Activated effector memory CD4-positive, alpha-beta T cell treated with Interleukin-2 at 50 U/mL for 16 hours (primary cell): ENCODE results near the gene ANKRD28.
"Not testable (repeated sequence)": the region's sequence is repeated elsewhere in the genome, so short reads cannot be mapped to it uniquely, and the experiment has no call there.

Source experiments
- DNase-seq: peaks from one replicate; pipeline ENCODE4 v3.0.0-alpha.2; 2020

The ANKRD28 gene

DNA sequence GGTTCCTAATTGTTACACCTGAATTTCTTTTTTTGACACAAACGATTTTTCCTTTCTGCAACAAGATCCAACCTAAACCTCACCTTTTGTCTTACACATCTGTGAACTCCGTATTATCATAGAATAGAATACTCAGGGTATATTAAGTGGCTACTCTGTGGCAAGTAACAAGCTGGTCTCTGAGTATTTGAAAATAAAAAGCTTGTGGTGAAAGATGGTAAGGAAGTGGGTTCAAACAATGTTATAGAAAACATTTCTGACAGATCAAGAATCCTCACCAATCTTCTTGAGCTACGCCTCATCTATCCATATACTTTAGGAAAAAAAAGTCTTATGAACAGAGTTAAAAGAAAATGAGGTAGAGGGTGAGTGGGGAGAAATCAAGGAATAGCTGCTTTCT lies 3.5 kb upstream of the ANKRD28 start:
- no peak for DNase-seq

DNA sequence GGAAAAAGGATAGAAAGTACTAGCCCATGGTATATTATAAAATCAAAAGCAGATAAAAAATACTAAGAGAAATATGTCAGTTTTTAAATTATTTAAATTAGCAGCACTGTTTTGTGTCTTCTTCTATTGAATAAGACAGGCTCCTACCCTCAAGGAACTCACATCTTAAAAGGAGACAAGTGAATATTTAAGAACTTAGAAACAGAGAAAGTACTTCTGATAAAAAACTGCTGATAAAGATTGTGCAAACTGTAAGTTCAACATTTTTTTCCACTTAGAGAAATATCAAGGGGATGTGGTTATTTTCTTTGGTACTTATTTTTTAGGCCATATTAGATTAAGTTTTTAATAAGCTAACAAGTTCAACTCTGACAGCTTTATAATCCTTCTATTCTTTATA lies 3.0 kb upstream of the ANKRD28 start:
- no peak for DNase-seq

DNA sequence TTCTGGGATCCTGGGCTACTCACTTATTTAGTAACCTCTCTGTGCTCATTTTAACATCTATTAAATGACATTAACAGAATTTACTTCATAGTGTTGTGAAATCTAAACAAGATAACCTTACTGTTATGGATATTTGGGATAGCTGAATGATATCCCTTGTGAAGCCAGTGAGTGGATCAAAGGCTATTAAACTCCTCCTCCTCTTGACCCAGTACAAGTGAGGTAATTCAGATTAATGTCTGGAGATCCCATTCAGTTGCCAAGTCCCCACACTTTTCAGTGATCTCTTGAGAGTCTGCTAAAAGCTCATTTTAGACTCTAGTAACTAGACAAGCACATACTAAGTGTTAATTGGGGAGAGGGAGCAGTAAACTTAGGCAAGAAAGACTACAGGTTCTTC lies 2.5 kb upstream of the ANKRD28 start:
- DNase-seq, result no peak

DNA sequence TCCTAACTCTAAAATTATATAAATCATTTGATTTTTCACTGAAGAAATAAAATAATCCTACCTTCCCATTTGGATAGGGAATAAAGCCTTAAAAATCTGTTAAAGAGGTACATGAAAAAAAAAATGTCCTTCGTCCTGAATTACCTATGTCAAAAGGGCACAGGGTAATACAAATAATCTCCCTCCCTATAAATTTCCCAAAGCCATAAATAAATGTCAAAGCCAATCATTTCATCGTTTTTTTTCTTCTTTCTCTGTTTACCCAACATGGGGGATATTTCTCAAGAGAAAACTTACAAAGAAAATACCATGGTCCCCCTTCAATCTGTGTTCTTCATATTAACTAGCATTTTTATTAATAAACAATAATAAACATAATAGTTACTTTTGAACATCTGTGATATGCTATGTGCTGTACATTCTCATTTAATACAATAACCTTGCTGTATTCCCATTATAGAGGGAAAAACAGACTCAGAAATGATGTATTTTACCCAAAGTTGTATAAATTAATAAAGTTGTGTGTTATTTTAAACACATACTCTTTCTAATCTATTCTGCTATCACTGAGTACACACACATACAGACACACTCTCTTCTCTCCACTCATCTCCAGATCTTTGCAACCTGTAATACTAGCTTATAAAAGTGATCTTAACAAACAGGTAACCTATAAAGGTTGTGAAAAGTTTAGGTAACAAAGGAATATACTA lies 910 bp upstream of the ANKRD28 start:
- no peak for DNase-seq

DNA sequence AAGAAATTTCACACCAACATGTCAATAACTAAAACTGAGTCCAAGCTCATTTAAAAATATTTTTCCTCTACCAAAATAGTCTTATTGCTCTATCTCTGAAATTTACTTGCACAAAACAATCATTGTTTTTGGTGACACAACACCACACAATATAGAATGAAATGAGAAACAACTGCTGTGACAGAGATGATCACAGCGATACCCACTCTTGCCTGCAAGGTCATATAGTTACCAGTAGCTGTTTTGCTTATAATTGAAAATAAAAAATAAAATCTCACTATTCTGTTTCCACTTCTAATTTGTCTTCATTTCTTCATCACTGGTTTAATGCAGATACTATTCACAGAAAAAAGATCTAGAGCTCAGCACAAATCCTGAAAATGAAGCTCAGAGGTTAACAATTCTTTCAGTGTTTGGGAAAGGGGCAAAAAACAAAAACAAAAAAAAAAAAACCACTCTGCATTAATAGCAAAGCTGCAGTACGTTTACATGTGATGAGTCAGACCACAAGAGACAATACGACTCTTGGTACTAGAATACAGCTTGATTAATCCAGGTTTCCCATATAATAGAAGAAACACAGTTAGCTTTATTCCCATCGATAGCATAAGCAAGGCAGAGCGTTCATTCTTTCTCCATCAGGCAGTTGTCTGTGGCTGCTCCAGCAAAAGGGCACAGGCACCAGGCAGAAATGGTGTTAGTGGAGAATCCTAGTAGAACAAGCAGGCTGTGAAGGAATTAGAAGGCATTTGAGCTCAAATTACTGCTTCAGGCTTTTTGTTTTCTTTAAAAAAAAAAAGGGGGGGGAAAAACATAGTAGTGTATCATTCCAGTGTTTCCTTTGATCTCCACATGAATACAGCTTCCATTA lies 773 bp downstream of the ANKRD28 start:
- DNase-seq, result no peak

DNA sequence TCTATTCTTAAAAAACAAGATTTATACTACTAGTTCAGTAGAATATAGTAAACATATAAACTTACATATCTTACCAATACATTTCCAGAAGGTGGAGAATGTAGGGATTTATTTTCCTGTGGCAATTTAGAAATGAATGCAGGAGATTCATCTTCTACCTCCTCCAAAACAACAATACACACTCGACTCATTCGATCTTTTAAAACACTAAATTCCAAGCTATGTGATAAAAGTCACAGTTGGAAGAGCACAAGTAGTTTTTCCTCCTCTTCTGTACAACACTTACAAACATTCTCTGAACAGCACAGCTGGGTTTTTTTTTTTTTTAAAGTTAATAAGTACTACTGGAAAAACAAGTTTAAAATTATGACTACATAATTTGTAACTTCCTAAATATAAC lies 1.4 kb downstream of the ANKRD28 start:
- no peak for DNase-seq

DNA sequence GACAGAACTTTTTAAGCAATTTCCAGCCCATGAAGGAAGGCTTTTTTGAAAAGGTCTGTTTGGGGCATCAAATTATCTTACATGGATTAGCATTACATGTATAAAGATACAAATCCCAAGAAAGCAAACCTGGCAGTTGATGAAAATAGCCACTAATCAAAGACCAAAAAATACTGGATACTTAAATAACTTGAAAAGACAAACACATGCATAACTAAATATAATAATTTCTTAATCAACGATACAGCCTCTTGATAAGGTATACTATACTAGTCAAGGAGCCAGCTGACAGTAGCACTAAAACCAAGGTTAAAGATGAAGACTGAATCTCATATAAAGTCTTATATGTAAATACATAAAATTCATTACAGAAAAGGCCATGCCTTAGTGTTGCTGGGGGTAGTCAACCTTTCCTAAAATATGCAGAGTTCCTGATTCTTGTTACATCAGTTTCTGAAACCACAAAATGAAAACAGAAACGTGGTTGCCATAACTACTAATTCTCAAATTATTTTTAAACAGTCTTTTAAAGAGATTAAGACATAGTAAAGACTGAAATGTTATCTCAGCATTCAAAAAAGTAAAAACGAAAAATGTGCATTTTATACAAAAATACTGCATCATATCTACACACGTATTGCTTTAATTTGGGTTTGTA lies 2.0 kb downstream of the ANKRD28 start:
- no peak for DNase-seq

DNA sequence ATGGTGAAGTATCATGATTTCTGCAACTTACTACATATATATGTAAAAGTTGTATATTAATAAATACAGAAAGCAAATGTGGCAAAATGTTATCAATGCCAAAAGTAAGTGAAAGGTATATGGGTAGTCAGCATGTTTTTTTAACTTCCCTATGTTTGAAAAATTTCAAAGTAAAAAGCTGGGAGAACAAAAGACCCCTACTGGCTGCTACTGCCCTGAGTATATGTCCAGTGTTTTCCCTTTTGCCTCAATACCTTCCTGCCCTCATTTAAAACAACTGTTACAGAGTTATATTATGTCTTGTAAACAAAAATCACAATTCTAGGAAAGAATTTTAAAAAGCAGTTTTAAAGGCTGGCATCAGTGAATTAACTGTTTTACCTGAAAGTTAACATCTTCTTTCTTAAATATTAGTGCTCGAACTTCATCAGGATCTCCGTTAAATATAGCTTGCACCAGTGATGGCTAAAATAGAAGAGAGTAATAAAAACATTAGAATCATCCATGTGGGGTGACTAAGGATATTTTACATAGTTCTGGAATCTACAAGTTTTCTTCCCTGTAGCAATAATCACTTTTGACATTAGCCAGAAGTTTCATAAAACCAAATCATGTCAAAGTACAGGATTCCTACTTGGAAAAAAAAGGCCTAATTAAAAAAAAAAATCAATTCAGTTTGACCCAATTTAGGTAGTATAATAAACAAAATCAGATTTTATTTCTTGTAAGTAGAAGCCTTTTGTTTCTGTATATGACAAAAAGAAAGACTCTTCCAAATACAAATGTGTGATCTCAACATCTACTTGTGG lies 2.7 kb downstream of the ANKRD28 start:
- DNase-seq, result no peak

DNA sequence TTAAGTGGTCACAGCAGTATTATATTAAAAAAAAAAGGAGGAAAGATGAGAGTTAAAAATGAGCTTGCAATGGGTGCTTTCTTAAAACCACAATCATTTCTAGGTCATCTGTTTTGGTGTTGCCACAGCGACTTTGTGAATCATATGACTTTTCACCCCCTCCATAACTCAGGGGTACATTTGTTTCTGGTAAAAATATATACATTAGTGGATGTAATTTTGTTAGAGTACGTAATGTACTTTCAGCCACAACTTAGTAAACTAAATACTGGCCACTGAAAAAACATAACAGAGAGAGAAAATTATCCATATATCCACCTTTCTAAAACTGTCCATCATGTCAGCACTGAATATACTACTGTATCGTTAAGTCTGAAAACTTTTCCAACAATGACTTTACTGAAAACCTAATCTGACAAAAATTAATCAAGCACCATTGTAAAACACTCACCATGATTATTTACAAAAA lies 3.4 kb downstream of the ANKRD28 start:
- DNase-seq, result no peak

DNA sequence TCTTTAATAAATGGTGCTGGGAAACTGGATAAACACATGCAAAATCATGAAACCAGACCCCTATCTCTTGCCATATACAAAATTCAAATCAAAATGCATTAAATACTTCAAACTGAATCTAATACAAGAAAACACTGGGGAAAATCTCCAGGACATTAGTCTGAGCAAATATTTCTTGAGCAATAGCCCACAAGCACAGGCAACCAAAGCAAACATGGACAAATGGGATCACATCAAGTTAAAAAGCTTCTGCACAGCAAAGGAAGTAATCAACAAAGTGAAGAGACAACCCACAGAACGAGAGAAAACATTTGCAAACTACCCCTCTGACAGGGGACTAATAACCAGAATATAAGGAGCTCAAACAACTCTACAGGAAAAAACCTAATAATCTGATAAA lies 6.3 kb downstream of the ANKRD28 start:
- no peak for DNase-seq

DNA sequence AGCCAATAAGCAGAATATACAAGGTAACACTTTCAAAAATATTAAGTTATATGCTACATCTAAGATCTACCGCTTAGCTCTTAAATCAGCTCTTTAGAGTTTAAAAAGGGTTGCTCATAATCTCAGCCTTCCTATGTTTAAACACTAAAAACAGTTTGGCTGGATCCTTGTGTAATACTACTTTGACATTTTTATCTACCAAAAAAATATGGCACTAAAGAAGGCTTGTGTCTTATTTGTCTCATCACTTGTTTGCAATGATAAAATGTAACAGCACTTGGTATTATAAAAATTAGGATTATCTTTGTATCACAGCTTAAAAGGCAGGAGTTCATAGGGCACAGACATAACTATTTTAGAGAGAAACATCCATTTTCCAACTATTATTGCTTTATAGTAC lies 9.8 kb downstream of the ANKRD28 start:
- no peak for DNase-seq

DNA sequence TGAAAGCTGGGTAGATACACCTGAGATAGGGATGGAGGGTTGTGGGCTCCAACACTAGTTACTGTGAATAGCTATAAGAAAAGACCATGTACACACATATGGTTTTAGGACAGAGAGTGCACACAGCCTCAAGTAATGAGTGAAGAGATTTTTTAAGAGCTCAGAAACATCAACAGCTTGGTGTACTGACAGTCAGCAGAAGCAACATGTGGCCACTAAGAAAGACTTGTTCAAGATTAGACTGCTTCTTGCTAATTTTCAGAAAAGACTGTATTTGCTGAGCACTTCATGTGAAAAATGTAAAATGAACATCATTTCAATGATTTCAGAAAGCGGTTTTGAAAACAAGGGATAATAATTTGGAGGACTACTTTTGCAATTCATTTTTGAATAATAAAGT lies 10.3 kb downstream of the ANKRD28 start:
- no peak for DNase-seq

DNA sequence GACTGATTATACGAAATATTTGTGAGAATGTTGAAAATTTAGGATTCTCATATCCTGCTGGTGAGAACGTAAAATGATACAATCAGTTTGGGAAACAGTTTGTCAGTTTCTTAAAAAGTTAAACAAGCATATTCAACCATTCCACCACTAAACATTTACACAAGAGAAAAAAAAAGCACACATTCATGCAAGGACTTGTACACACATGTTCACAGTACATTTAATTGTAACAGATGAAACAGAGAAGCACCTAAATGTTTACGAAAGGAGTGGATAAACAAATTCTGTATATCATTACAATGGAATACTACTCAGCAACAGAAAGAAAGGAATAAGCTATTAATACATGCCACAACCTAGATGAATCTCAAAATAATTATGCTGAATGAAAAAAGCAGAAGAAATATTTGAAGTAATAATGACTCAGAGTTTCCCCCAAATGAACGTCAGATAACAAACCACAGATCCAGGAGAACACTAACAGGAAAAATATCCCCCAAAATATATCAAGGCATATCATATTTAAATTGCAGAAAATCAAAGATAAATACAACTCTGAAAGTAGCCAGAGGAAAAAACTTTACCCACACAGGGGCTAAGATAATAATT lies 14.3 kb downstream of the ANKRD28 start:
- no peak for DNase-seq

DNA sequence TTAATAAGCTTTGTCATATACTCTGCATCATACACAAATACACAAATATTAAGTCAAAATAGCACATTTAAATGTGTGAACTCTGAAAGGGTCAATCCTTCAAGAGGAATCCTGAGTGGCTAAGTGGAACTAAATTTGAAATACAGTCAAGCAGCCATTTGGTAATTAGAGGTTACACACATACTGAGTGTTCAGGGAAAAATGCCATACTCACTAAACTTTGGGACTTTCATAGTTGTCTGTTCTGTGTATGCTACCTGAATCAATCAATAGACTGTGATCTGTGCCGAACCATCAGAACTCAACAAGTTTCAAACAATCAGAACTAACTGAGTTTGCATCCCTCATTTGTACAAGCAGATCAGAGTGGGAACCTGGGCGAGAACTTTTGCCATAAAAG lies 15.3 kb downstream of the ANKRD28 start:
- DNase-seq, result no peak

DNA sequence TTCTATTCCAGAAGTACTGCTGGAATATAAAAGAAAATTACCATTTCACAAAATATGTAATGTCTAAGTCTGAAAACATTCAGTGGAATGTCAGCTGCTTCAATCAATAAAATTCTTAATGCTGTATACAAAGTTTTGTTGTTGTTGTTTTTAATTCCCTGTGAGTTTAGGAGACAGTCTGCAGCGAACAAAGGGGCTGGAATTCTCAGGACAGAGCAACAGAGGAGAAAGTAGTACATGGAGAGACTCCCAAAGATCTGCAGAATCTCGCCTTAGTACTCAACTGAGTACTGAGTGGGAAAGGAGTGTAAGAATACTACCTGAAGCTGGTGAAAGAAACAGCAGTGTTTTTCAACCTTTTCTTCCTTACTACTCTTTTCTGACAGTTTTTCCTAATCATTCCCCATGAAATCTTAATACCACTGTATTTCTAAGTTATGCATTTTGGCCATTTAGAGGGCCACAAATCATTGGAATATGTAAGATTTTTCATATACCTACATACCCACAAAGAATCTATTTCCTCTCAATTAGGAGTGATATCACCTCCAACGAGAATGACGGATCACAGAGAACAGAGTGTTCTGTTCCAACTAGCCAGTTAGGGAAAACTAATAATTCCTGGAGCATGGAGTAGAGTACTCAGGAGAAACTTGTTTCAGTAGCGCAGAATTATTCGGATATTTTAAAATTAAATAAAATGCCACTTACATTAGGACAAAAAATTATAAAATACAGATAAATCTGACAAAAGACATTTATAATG lies 16.0 kb downstream of the ANKRD28 start:
- no peak for DNase-seq

DNA sequence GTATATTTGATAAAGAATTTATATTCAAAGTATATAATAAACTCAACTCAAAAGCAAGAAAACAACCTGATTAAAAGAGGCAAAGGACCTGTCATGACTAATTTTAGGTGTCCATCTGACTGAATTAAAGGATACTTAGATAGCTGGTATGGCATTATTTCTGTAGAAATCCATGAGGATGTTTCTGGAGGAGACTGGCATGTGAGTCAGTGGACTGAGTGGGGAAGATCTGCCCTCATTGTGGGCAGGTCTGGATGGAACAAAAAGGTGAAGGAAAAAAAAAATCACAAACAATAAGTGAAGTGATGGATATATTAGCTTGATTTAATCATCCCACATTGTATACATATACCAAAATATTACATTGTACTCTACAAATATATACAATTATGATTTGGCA lies 16.6 kb downstream of the ANKRD28 start:
- no peak for DNase-seq

DNA sequence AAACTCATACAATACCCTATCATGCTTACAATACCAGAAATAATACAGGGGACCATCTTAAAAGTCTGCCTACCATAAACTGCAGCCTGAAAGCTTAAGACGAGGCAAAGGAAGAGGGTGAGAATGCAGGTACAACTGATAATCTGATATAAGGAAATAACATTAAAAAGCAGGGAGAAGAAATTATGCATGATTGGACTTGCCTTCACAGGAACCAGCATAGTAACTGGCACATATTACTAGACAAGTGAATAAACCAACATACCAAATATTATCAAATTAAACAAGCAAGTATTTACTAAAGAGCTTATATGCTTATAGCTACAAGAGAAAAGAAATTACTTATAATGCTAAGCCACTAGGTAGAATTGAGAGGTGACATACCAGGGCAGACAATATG lies 18.7 kb downstream of the ANKRD28 start:
- DNase-seq, result no peak

DNA sequence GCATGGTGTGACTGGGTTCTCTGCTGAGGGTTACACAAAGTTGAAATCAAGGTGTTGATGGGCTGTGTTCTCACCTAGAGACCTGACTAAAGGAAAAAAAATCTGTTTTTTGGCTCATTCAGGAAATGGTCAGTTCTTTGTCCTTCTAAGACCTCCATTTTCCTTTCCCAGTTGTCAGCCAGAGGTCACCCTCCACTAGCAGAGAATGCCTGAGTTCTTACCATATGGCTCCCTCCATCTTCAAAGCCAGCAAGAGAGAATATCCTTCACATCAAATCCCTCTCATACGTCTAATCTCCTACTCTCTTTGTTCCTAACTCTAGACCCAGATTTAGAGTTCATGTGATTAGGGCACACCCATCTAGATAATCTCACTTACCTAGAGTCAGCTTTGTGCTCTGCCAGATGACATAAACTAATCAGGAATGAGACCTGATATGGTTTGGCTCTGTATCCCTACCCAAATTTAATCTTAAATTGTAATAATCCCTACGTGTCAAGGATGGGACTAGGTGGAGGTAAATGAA lies 19.4 kb downstream of the ANKRD28 start:
- no peak for DNase-seq

DNA sequence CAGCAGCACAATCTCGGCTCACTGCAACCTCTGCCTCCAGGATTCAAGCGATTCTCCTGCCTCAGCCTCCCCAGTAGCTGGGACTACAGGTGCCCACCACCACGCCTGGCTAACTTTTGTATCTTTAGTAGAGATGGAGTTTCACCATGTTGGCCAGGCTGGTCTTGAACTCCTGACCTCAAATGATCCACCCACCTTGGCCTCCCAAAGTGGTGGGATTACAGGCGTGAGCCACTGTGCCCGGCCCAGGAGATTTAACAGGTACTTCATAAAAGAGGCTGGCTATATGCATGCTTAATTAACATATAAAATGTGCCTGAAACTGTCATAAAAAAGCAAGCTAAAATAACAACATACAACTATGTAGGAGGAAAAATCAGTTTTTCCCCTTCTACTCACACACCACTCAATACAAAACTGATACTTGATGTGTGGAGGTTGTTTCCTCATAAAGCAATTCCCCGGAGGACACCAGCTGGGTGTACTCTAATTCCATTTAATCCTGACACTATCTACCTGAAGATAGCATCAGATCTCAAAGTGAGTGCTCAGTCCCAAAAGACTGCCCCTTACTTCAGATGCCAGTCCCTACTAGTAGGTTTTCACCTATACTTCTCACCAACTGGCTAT lies 22.7 kb downstream of the ANKRD28 start:
- not testable (repeated sequence) for DNase-seq

DNA sequence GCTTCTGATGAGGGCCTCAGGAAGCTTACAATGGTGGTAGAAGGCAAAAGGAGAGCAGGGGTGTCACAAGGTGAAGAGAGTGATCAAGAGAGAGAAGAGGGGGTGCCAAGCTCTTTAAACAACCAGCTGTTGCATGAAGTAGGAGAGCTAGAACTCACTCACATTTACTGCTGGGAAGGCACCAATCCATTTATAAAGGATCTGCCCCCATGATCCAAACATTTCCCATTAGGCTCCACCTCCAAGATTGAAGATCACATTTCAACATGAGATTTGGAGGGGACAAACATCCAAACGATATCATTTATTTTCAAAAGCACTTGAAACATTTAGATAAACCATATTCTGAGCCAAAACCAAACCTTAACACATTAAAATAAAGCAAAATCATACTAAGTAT lies 26.3 kb downstream of the ANKRD28 start:
- DNase-seq, result no peak
